ENCODE measurements around the gene METRN.
A peak's percentile ranks its signal among the peaks of the same experiment; 100 is the strongest.
"Not testable (repeated sequence)": the region's sequence is repeated elsewhere in the genome, so short reads cannot be mapped to it uniquely, and the experiment has no call there.

METRN gene

DNA sequence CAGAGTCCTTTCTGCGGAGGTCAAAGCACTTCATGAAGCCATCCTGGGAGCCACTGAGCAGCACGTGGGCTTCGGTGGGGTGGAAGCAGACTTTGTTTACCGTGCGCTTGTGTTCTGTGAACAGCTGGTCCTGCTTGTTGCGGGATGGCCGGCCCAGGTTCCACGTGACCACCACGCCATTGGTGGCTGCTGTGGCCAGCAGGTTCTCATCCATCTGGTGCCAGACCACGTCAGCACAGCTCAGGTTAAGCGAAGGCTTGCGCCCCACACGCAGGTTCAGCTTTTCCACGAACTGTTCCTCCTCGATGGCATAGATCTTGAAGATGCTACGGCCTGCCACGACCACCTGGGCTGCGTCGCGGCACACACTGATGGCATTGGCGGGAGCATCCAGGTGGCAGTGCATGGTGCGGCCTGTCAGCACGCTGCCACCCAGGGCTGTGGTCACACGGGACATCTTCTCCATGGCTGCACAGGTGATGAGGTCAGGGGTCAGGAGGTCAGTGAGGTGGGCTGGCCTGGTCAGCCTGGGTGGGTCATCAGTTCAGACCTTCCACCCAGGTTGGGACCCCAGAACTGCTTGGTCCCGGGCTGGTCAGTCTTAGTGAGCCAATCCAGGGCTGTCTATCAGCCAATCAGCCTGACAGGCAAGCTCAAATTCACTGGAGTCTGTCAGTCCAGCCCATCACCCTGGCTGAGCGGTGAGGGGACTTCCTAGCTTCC is 25.6 kb upstream of the METRN start:
- no peak for DNase-seq
- intact Hi-C loops (cut with DNase I) = no loop called here

- DNase-seq; intact Hi-C loops (cut with DNase I): not testable (repeated sequence)
These were observed 23.7 kb upstream of the METRN start for GRCh38 chr16:691242-691641.

GRCh38 chr16:692356-693108 is 22.4 kb upstream of the METRN start:
- DNase-seq = no peak
- intact Hi-C loops (cut with DNase I) = no loop called here

GRCh38 chr16:693364-693763 is 21.6 kb upstream of the METRN start:
- intact Hi-C loops (cut with DNase I) = no loop called here
- no peak for DNase-seq

DNA sequence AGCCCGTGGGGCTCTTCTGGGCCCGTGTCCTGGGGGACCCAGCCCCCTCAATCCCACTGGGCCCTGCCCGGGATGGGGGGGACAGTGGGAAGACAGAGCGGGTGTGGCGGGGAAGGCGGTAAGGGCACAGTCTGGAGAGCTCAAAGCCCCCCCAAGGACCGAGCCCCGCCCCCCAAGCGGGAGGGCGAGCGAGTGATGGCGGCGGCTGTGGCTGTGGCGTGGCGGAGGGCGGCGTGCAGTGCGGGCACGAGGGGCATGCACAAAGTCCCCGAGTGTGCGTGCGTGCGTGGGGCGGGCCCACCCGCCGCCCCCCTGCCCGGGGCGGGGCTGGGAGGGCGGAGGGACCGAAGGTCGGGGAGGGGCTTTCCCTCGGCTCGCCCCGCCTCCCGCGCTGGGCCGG is 21.2 kb upstream of the METRN start:
- intact Hi-C loops (cut with DNase I) = no loop called here
- no peak for DNase-seq

- intact Hi-C loops (cut with DNase I) = no loop called here
These were observed 20.6 kb upstream of the METRN start for GRCh38 chr16:694187-694862.

GRCh38 chr16:694863-695354 is 20.0 kb upstream of the METRN start:
- intact Hi-C loops (cut with DNase I) = no loop called here
- DNase-seq = peak in 1 of 10 donors; percentile 69

More at GRCh38 chr16:694187-694862, 20.6 kb upstream of the METRN start:
- peak in 1 of 10 donors; percentile 70 for DNase-seq

- intact Hi-C loops (cut with DNase I) = no loop called here
- peak in 8 of 10 donors; percentile 63 to 96 (median 76) for DNase-seq
These were observed 19.4 kb upstream of the METRN start for GRCh38 chr16:695355-696089.

GRCh38 chr16:698911-699671 is 15.8 kb upstream of the METRN start:
- intact Hi-C loops (cut with DNase I) = no loop called here
- DNase-seq = no peak

GRCh38 chr16:700684-701584 is 14.0 kb upstream of the METRN start:
- intact Hi-C loops (cut with DNase I) = no loop called here
- DNase-seq = no peak

DNA sequence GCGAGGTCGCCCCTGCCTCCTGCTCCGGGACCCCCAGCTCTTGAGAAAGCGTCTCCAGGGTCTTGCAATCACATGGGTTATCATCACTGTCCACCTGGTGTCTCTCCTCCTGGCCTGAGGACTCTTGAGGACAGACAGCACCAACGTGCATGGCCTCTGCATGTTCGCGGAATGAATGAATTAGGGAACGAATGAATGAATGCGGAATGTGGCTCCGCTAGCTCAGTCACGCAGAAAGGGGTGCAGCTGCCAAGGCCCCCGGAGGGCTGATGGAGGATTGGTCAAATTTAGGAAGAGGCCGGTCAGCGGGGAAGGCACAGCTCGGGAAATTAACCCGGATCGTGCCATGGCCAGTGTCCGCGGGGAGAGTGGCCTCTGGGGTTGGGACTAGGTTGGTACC is 12.6 kb upstream of the METRN start:
- no peak for DNase-seq
- intact Hi-C loops (cut with DNase I) = no loop called here

DNA sequence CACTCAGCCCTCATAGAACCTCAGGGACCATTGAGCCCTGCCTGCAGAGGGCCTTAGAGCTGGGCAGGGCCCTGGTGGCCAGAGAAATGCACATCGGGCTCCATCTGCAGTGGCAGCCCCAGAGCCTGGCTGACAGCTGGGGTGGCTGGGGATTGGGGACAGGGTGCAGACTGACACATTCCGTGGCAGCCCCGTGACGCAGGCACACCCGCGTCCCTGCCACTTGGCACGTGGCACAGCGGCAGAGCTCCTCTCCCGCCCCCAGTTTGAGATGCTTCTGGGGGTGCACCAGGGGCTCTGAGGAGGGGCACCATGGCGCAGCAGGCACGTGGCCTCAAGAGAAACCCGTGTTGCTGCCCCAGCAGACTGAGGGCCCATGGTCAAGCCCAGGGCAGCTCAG is 11.5 kb upstream of the METRN start:
- intact Hi-C loops (cut with DNase I) = no loop called here
- DNase-seq = peak in 4 of 10 donors; percentile 53 to 92 (median 83)

DNA sequence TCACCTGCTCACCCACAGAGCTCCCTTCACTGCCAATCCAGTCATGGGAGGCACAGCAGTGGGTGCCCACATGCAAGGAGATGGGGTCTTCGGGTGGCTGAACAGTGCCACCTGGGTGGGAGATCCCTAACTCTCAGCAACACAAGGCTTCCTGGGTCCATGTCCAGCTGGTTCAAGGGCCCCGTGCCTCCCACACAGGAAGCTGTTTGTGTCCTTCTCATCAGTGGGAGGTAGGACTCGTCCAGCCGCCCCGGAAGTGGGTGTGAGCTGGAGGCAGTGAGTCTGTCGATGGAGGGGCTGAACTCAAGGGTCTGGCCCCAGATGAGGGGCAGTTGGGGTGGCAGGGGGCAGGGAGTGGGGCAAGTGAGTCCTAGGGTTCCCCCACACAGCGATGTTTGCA is 10.9 kb upstream of the METRN start:
- DNase-seq = no peak
- intact Hi-C loops (cut with DNase I) = no loop called here

- intact Hi-C loops (cut with DNase I) = no loop called here
- no peak for DNase-seq
These were observed 10.2 kb upstream of the METRN start for GRCh38 chr16:704552-705380.

- intact Hi-C loops (cut with DNase I) = no loop called here
- DNase-seq = peak in 8 of 10 donors; percentile 64 to 96 (median 75)
These were observed 9.3 kb upstream of the METRN start, which contains the start of gene FBXL16 for GRCh38 chr16:705431-706188. TSS of gene FBXL16 (minus strand) at chr16:705801. CDS start at chr16:697405, 8,396 bp downstream.

- intact Hi-C loops (cut with DNase I) = no loop called here
- no peak for DNase-seq
These were observed 8.5 kb upstream of the METRN start for GRCh38 chr16:706189-707061.
